ENCODE data around the gene GPR158. TPM values are rescaled to one million over a fixed set of nuclear protein-coding genes. Genes with fewer than 3 reads are reported as not detected.
A peak's percentile ranks its signal among the peaks of the same experiment; 100 is the strongest.

GPR158 gene
- total and polyA plus RNA-seq, 2 experiments from 2014 or later = 0.18 to 0.61 TPM

DNA sequence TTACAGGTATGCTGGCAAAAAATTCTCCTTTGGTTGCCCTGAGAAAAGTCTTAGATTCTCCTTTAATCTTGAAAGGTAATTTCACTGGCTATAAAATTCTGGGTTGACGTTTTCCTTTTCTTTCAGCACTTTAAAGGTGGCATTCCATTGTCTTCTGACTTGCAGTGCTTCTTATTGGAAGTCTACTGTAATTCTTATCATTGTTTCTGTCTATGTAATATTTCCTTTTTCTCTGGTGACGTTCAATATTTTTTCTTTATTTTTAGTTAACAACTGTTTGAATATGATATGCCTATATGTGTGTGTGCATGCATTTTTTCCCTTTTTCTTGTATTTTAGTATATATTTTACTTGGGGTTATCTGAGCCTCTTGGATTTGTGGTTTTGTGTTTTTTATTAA, 111.0 kb downstream of the GPR158 start:
- no peak for DNase-seq (ENCODE audit: low read depth in 1 of 2, low spot score in 1 of 2)
- TF ChIP-seq CTCF (IDR thresholded peaks at IDR 0.05; ENCODE audit: low read depth, low read length) = no peak
- no peaks in the 10 kb centered on the region for H3K36me3 ChIP-seq
- no peak overlapping the region for H3K4me3 ChIP-seq
- no peak overlapping the region for H3K27ac ChIP-seq
- H3K9me3 ChIP-seq (ENCODE audit: low read depth) = no peaks in the 10 kb centered on the region
- no peaks in the 10 kb centered on the region for H3K4me1 ChIP-seq (ENCODE audit: low read depth)
- H3K27me3 ChIP-seq = no peaks in the 10 kb centered on the region

GRCh38 chr10:25288181-25288580, 113.4 kb downstream of the GPR158 start:
- Histone ChIP-seq H3K27me3 (no peaks in the 10 kb centered on the region), H3K4me1 (ENCODE audit: low read depth) (no peaks in the 10 kb centered on the region), H3K27ac (no peak overlapping the region), H3K36me3 (no peaks in the 10 kb centered on the region), H3K9me3 (ENCODE audit: low read depth) (no peaks in the 10 kb centered on the region), H3K4me3 (no peak overlapping the region)
- TF ChIP-seq CTCF (IDR thresholded peaks at IDR 0.05; ENCODE audit: low read depth, low read length) = no peak
- peak in 1 of 2 donors; percentile 21 for DNase-seq (ENCODE audit: low read depth in 1 of 2, low spot score in 1 of 2)

- no peaks in the 10 kb centered on the region for H3K27me3 ChIP-seq
- H3K9me3 ChIP-seq (ENCODE audit: low read depth) = no peaks in the 10 kb centered on the region
- H3K4me1 ChIP-seq (ENCODE audit: low read depth) = no peaks in the 10 kb centered on the region
- no peak overlapping the region for H3K27ac ChIP-seq
- peak in 1 of 2 donors; percentile 57 for DNase-seq (ENCODE audit: low read depth in 1 of 2, low spot score in 1 of 2)
- H3K4me3 ChIP-seq = no peak overlapping the region
- no peaks in the 10 kb centered on the region for H3K36me3 ChIP-seq
- no peak for TF ChIP-seq CTCF (IDR thresholded peaks at IDR 0.05; ENCODE audit: low read depth, low read length)
Observed at GRCh38 chr10:25294032-25294926, 119.5 kb downstream of the GPR158 start.

DNA sequence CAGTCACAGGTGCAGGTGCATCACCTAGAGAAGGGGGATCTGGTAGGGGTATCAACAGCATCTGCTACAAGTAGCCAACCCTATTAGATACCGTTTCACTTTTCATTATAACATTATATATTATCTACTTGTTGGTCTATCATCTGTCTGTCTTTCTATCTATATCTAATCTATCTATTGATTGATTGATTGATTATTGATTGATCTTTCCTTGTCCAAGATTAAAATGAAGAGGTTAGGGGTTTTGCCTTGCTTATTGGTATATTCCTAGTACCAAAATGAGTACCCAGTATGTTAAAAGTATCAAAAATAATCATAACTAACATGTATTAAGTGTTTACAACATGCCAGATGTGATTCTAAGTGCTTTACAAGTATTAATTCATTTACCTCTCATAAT, 121.5 kb downstream of the GPR158 start:
- Histone ChIP-seq H3K27me3 (no peaks in the 10 kb centered on the region), H3K27ac (no peak overlapping the region), H3K36me3 (no peaks in the 10 kb centered on the region), H3K4me1 (ENCODE audit: low read depth) (no peaks in the 10 kb centered on the region), H3K9me3 (ENCODE audit: low read depth) (no peaks in the 10 kb centered on the region), H3K4me3 (no peak overlapping the region)
- DNase-seq (ENCODE audit: low read depth in 1 of 2, low spot score in 1 of 2) = no peak
- TF ChIP-seq CTCF (IDR thresholded peaks at IDR 0.05; ENCODE audit: low read depth, low read length) = no peak

GRCh38 chr10:25297466-25297865, 122.7 kb downstream of the GPR158 start:
- no peaks in the 10 kb centered on the region for H3K27me3 ChIP-seq
- no peak overlapping the region for H3K27ac ChIP-seq
- DNase-seq (ENCODE audit: low read depth in 1 of 2, low spot score in 1 of 2) = no peak
- no peaks in the 10 kb centered on the region for H3K4me1 ChIP-seq (ENCODE audit: low read depth)
- H3K9me3 ChIP-seq (ENCODE audit: low read depth) = no peaks in the 10 kb centered on the region
- TF ChIP-seq CTCF (IDR thresholded peaks at IDR 0.05; ENCODE audit: low read depth, low read length) = no peak
- H3K36me3 ChIP-seq = no peaks in the 10 kb centered on the region
- H3K4me3 ChIP-seq = no peak overlapping the region

All from cardiac muscle cell (in vitro differentiated cells and primary cell).